Measurements from ENCODE around the gene PROX1. TPM values are rescaled to one million over a fixed set of nuclear protein-coding genes. Genes with fewer than 3 reads are reported as not detected.

PROX1 gene
- total and polyA plus RNA-seq, 2 donors (not counting 1 experiment from before 2014, with no cell fraction given) = 0.24 to 3.8 TPM

DNA sequence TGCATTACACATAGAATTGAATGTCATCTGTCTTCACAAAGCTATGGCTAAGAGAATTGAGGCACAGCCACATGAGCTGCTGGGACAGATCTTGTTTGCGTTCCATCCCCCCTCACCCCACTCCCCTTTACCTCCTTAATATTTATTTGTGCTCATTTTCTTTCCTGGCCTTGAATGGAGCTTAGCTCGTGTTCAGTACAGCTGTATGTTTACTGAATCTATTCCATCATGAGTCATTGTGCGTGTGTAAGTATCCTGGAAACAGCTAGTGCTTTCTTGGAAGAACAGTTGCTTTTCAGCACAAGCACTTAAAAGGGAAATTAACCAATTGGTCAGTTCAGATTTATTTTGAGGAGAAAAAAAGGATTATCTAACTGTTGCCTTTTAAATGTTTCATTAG, 14.7 kb downstream of the PROX1 start:
- Mint-ChIP-seq H3K4me1 (no peaks in the 10 kb centered on the region), H3K9me3 (ENCODE audit: insufficient read depth) (no peaks in the 10 kb centered on the region), H3K27me3 (peaks cover 5% of the 10 kb centered on the region), H3K27ac (no peak overlapping the region), H3K4me3 (no peak overlapping the region)
- H3K27ac ChIP-seq (ENCODE audit: low read length in 2 of 2) = no peak overlapping the region
- no peaks in the 10 kb centered on the region for H4K20me1 ChIP-seq (ENCODE audit: control insufficient read depth, insufficient read depth, low read length, poor library complexity, severe bottlenecking)
- H3K4me3 ChIP-seq (ENCODE audit: control extremely low read depth in 1 of 5, extremely low read depth in 1 of 5, insufficient read depth in 1 of 5, low read depth in 2 of 5, low read length in 4 of 5) = no peak overlapping the region
- no peak for ATAC-seq (ENCODE audit: low read depth)
- WGBS (ENCODE audit: insufficient coverage) = 33% methylated on average over 3 of the region's 3 CpGs
- intact Hi-C loops (cut with micrococcal nuclease) = no loop called here
- ChIA-PET POLR2A (no interaction called here), CTCF (no interaction called here)
- DNase-seq = no peak
- no peaks in the 10 kb centered on the region for H3K36me3 ChIP-seq (replicated peaks in 1 of 2; ENCODE audit: control extremely low read depth in 1 of 2, control insufficient read depth in 1 of 2, extremely low read depth in 1 of 2, insufficient read depth in 2 of 2, low read length in 1 of 2)
- no peak overlapping the region for H3K4me2 ChIP-seq (replicated peaks; ENCODE audit: low read depth, low read length, poor library complexity, severe bottlenecking)
- peaks cover 0 to 6% (median 0%) of the 10 kb centered on the region in 3 donors for H3K9me3 ChIP-seq (ENCODE audit: control extremely low read depth in 1 of 3, control insufficient read depth in 2 of 3, insufficient read depth in 1 of 3, low read length in 2 of 3)
- TF ChIP-seq, protein P1, sequence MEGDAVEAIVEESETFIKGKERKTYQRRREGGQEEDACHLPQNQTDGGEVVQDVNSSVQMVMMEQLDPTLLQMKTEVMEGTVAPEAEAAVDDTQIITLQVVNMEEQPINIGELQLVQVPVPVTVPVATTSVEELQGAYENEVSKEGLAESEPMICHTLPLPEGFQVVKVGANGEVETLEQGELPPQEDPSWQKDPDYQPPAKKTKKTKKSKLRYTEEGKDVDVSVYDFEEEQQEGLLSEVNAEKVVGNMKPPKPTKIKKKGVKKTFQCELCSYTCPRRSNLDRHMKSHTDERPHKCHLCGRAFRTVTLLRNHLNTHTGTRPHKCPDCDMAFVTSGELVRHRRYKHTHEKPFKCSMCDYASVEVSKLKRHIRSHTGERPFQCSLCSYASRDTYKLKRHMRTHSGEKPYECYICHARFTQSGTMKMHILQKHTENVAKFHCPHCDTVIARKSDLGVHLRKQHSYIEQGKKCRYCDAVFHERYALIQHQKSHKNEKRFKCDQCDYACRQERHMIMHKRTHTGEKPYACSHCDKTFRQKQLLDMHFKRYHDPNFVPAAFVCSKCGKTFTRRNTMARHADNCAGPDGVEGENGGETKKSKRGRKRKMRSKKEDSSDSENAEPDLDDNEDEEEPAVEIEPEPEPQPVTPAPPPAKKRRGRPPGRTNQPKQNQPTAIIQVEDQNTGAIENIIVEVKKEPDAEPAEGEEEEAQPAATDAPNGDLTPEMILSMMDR (IDR thresholded peaks at IDR 0.05) = no peak
- no peak for TF ChIP-seq EZH2 (IDR thresholded peaks at IDR 0.05; ENCODE audit: borderline replicate concordance, insufficient read depth, low read depth, low read length, poor library complexity, severe bottlenecking)
- no peaks in the 10 kb centered on the region for H3K27me3 ChIP-seq (replicated peaks in 1 of 4; ENCODE audit: control extremely low read depth in 1 of 4, control insufficient read depth in 3 of 4, insufficient read depth in 4 of 4, low read length in 3 of 4)
- H2AFZ ChIP-seq (ENCODE audit: insufficient read depth, low read depth, low read length, poor library complexity, severe bottlenecking) = no peak overlapping the region
- H3K4me1 ChIP-seq (ENCODE audit: control insufficient read depth in 2 of 2, insufficient read depth in 2 of 2, low read length in 2 of 2) = no peaks in the 10 kb centered on the region
- no peak overlapping the region for H3K9ac ChIP-seq (ENCODE audit: low read length)
- H3K79me2 ChIP-seq (ENCODE audit: control insufficient read depth, insufficient read depth, low read length) = no peaks in the 10 kb centered on the region

DNA sequence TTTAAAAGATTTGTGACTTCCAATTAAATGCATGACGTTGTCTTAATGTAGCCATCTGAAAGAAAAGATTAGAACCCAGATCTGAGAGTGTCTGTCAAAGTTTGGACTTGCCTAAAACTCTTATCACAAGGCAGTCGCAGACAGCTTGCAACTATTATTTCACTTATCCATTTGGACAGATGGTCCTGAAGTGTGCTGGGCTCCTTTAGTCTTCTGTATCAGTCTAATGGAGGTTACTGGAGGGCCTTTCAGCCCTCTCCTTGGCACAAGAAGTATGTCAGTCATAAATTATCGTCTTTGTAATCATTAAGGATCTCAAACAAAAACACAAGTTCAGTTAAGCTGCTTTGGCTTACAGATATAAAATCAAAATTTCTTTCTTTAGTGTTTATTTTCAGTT, 15.5 kb downstream of the PROX1 start:
- no peaks in the 10 kb centered on the region for H3K36me3 ChIP-seq (replicated peaks in 1 of 2; ENCODE audit: control extremely low read depth in 1 of 2, control insufficient read depth in 1 of 2, extremely low read depth in 1 of 2, insufficient read depth in 2 of 2, low read length in 1 of 2)
- WGBS (ENCODE audit: insufficient coverage) = 17% methylated on average over 1 of the region's 3 CpGs
- ChIA-PET CTCF (no interaction called here), POLR2A (no interaction called here)
- H3K27ac ChIP-seq (ENCODE audit: low read length in 2 of 2) = no peak overlapping the region
- H4K20me1 ChIP-seq (ENCODE audit: control insufficient read depth, insufficient read depth, low read length, poor library complexity, severe bottlenecking) = no peaks in the 10 kb centered on the region
- ATAC-seq (ENCODE audit: low read depth) = no peak
- no peak overlapping the region for H3K4me2 ChIP-seq (replicated peaks; ENCODE audit: low read depth, low read length, poor library complexity, severe bottlenecking)
- no peak overlapping the region for H3K4me3 Mint-ChIP-seq
- no peaks in the 10 kb centered on the region for H3K9me3 Mint-ChIP-seq (ENCODE audit: insufficient read depth)
- H3K4me1 ChIP-seq (ENCODE audit: control insufficient read depth in 2 of 2, insufficient read depth in 2 of 2, low read length in 2 of 2) = no peaks in the 10 kb centered on the region
- DNase-seq = no peak
- H3K27me3 Mint-ChIP-seq = peaks cover 5% of the 10 kb centered on the region
- H3K9ac ChIP-seq (ENCODE audit: low read length) = no peak overlapping the region
- no peaks in the 10 kb centered on the region for H3K9me3 ChIP-seq (ENCODE audit: control extremely low read depth in 1 of 3, control insufficient read depth in 2 of 3, insufficient read depth in 1 of 3, low read length in 2 of 3)
- TF ChIP-seq, protein P1 (IDR thresholded peaks at IDR 0.05) = no peak
- no peak for TF ChIP-seq EZH2 (IDR thresholded peaks at IDR 0.05; ENCODE audit: borderline replicate concordance, insufficient read depth, low read depth, low read length, poor library complexity, severe bottlenecking)
- no peak overlapping the region for H3K4me3 ChIP-seq (ENCODE audit: control extremely low read depth in 1 of 5, extremely low read depth in 1 of 5, insufficient read depth in 1 of 5, low read depth in 2 of 5, low read length in 4 of 5)
- H3K27ac Mint-ChIP-seq = no peak overlapping the region
- H3K27me3 ChIP-seq (replicated peaks in 1 of 4; ENCODE audit: control extremely low read depth in 1 of 4, control insufficient read depth in 3 of 4, insufficient read depth in 4 of 4, low read length in 3 of 4) = no peaks in the 10 kb centered on the region
- H2AFZ ChIP-seq (ENCODE audit: insufficient read depth, low read depth, low read length, poor library complexity, severe bottlenecking) = no peak overlapping the region
- H3K4me1 Mint-ChIP-seq = no peaks in the 10 kb centered on the region
- no peaks in the 10 kb centered on the region for H3K79me2 ChIP-seq (ENCODE audit: control insufficient read depth, insufficient read depth, low read length)
- intact Hi-C loops (cut with micrococcal nuclease) = no loop called here

Data from B cell (primary cell).